ENCODE data around the gene PVALEF.
"Not testable (repeated sequence)": the region's sequence is repeated elsewhere in the genome, so short reads cannot be mapped to it uniquely, and the experiment has no call there.

The PVALEF gene

GRCh38 chr17:81143717-81144422, 21.4 kb upstream of the PVALEF start:
- no peak for DNase-seq (ENCODE audit: low read depth in 2 of 2)

GRCh38 chr17:81144423-81144781, 20.9 kb upstream of the PVALEF start:
- DNase-seq (ENCODE audit: low read depth in 2 of 2), result no peak

- DNase-seq (ENCODE audit: low read depth in 2 of 2), result not testable (repeated sequence)
These were observed 19.1 kb upstream of the PVALEF start for GRCh38 chr17:81146208-81146607.

- no peak for DNase-seq (ENCODE audit: low read depth in 2 of 2)
These were observed 17.6 kb upstream of the PVALEF start for GRCh38 chr17:81147701-81148100.

- DNase-seq (ENCODE audit: low read depth in 2 of 2), result no peak
These were observed 16.7 kb upstream of the PVALEF start for GRCh38 chr17:81148571-81148970.

- DNase-seq (ENCODE audit: low read depth in 2 of 2), result no peak
These were observed 16.2 kb upstream of the PVALEF start for GRCh38 chr17:81148986-81149533.

GRCh38 chr17:81150377-81151077, 14.8 kb upstream of the PVALEF start:
- no peak for DNase-seq (ENCODE audit: low read depth in 2 of 2)

GRCh38 chr17:81151278-81151677, 14.0 kb upstream of the PVALEF start:
- no peak for DNase-seq (ENCODE audit: low read depth in 2 of 2)

- DNase-seq (ENCODE audit: low read depth in 2 of 2), result no peak
These were observed 12.9 kb upstream of the PVALEF start for GRCh38 chr17:81152288-81152828.

- DNase-seq (ENCODE audit: low read depth in 2 of 2), result no peak
These were observed 11.9 kb upstream of the PVALEF start for GRCh38 chr17:81153340-81153803.

- not testable (repeated sequence) for DNase-seq (ENCODE audit: low read depth in 2 of 2)
These were observed 11.3 kb upstream of the PVALEF start for GRCh38 chr17:81154016-81154415.

GRCh38 chr17:81154961-81155360, 10.3 kb upstream of the PVALEF start:
- no peak for DNase-seq (ENCODE audit: low read depth in 2 of 2)

- DNase-seq (ENCODE audit: low read depth in 2 of 2), result no peak
These were observed 8.2 kb upstream of the PVALEF start for GRCh38 chr17:81156866-81157805.

GRCh38 chr17:81157848-81158687, 7.2 kb upstream of the PVALEF start:
- no peak for DNase-seq (ENCODE audit: low read depth in 2 of 2)

GRCh38 chr17:81158688-81159590, 6.4 kb upstream of the PVALEF start:
- DNase-seq (ENCODE audit: low read depth in 2 of 2), result no peak

- DNase-seq (ENCODE audit: low read depth in 2 of 2), result no peak
These were observed 5.6 kb upstream of the PVALEF start for GRCh38 chr17:81159611-81160265.

GRCh38 chr17:81160306-81160705, 5.0 kb upstream of the PVALEF start:
- DNase-seq (ENCODE audit: low read depth in 2 of 2), result no peak

GRCh38 chr17:81160747-81161453, 4.4 kb upstream of the PVALEF start:
- no peak for DNase-seq (ENCODE audit: low read depth in 2 of 2)

- DNase-seq (ENCODE audit: low read depth in 2 of 2), result no peak
These were observed 3.8 kb upstream of the PVALEF start for GRCh38 chr17:81161536-81161935.
